ENCODE data around the gene AREL1. TPM values are rescaled to one million over a fixed set of nuclear protein-coding genes. Genes with fewer than 3 reads are reported as not detected.

The AREL1 gene
- total RNA-seq, 1 experiment from 2014 or later = 20.0 TPM

- Histone ChIP-seq H3K27me3 (ENCODE audit: control insufficient read depth, insufficient read depth, low read length) (no peaks in the 10 kb centered on the region), H3K36me3 (replicated peaks; ENCODE audit: control insufficient read depth, insufficient read depth, low read length) (peaks cover 15% of the 10 kb centered on the region), H3K4me3 (ENCODE audit: insufficient read depth, low read depth, low read length) (no peak overlapping the region)
- no peak for DNase-seq
Measured at GRCh38 chr14:74658535-74659131, 54.2 kb downstream of the AREL1 start.

GRCh38 chr14:74656964-74657363 lies 55.9 kb downstream of the AREL1 start:
- Histone ChIP-seq H3K4me3 (ENCODE audit: insufficient read depth, low read depth, low read length) (no peak overlapping the region), H3K27me3 (ENCODE audit: control insufficient read depth, insufficient read depth, low read length) (no peaks in the 10 kb centered on the region), H3K36me3 (replicated peaks; ENCODE audit: control insufficient read depth, insufficient read depth, low read length) (peaks cover 7% of the 10 kb centered on the region)
- no peak for DNase-seq

GRCh38 chr14:74655599-74656395 lies 57.1 kb downstream of the AREL1 start:
- Histone ChIP-seq H3K4me3 (ENCODE audit: insufficient read depth, low read depth, low read length) (no peak overlapping the region), H3K36me3 (replicated peaks; ENCODE audit: control insufficient read depth, insufficient read depth, low read length) (peaks cover 2% of the 10 kb centered on the region), H3K27me3 (ENCODE audit: control insufficient read depth, insufficient read depth, low read length) (no peaks in the 10 kb centered on the region)
- no peak for DNase-seq

- no peak for DNase-seq
Measured at GRCh38 chr14:74654931-74655330, 57.9 kb downstream of the AREL1 start.

GRCh38 chr14:74653386-74654138 lies 59.3 kb downstream of the AREL1 start:
- H3K36me3 ChIP-seq (replicated peaks; ENCODE audit: control insufficient read depth, insufficient read depth, low read length) = peaks cover 2% of the 10 kb centered on the region
- no peak for DNase-seq
- no peak overlapping the region for H3K4me3 ChIP-seq (ENCODE audit: insufficient read depth, low read depth, low read length)
- no peaks in the 10 kb centered on the region for H3K27me3 ChIP-seq (ENCODE audit: control insufficient read depth, insufficient read depth, low read length)

More at GRCh38 chr14:74654931-74655330, 57.9 kb downstream of the AREL1 start:
- Histone ChIP-seq H3K27me3 (ENCODE audit: control insufficient read depth, insufficient read depth, low read length) (no peaks in the 10 kb centered on the region), H3K36me3 (replicated peaks; ENCODE audit: control insufficient read depth, insufficient read depth, low read length) (peaks cover 2% of the 10 kb centered on the region), H3K4me3 (ENCODE audit: insufficient read depth, low read depth, low read length) (no peak overlapping the region)

- Histone ChIP-seq H3K27me3 (ENCODE audit: control insufficient read depth, insufficient read depth, low read length) (no peaks in the 10 kb centered on the region), H3K4me3 (ENCODE audit: insufficient read depth, low read depth, low read length) (no peak overlapping the region), H3K36me3 (replicated peaks; ENCODE audit: control insufficient read depth, insufficient read depth, low read length) (no peaks in the 10 kb centered on the region; the same call in 1 of the 2 replicates)
- no peak for DNase-seq
Measured at GRCh38 chr14:74652541-74652940, 60.3 kb downstream of the AREL1 start.

GRCh38 chr14:74650927-74651686 lies 61.8 kb downstream of the AREL1 start:
- DNase-seq = no peak
- Histone ChIP-seq H3K4me3 (ENCODE audit: insufficient read depth, low read depth, low read length) (no peak overlapping the region), H3K36me3 (replicated peaks; ENCODE audit: control insufficient read depth, insufficient read depth, low read length) (no peaks in the 10 kb centered on the region; the same call in 1 of the 2 replicates), H3K27me3 (ENCODE audit: control insufficient read depth, insufficient read depth, low read length) (no peaks in the 10 kb centered on the region)

GRCh38 chr14:74649673-74650072 lies 63.2 kb downstream of the AREL1 start:
- DNase-seq = no peak
- Histone ChIP-seq H3K36me3 (replicated peaks; ENCODE audit: control insufficient read depth, insufficient read depth, low read length) (no peaks in the 10 kb centered on the region; the same call in 1 of the 2 replicates), H3K4me3 (ENCODE audit: insufficient read depth, low read depth, low read length) (no peak overlapping the region), H3K27me3 (ENCODE audit: control insufficient read depth, insufficient read depth, low read length) (no peaks in the 10 kb centered on the region)

GRCh38 chr14:74649167-74649566 lies 63.7 kb downstream of the AREL1 start:
- Histone ChIP-seq H3K27me3 (ENCODE audit: control insufficient read depth, insufficient read depth, low read length) (no peaks in the 10 kb centered on the region), H3K36me3 (replicated peaks; ENCODE audit: control insufficient read depth, insufficient read depth, low read length) (no peaks in the 10 kb centered on the region; the same call in 1 of the 2 replicates), H3K4me3 (ENCODE audit: insufficient read depth, low read depth, low read length) (no peak overlapping the region)
- DNase-seq = peak; percentile 43

GRCh38 chr14:74648601-74649000 lies 64.3 kb downstream of the AREL1 start:
- DNase-seq = peak; percentile 55
- H3K4me3 ChIP-seq (ENCODE audit: insufficient read depth, low read depth, low read length) = no peak overlapping the region
- H3K27me3 ChIP-seq (ENCODE audit: control insufficient read depth, insufficient read depth, low read length) = no peaks in the 10 kb centered on the region

GRCh38 chr14:74647678-74648461 lies 65.0 kb downstream of the AREL1 start:
- Histone ChIP-seq H3K27me3 (ENCODE audit: control insufficient read depth, insufficient read depth, low read length) (no peaks in the 10 kb centered on the region), H3K36me3 (replicated peaks; ENCODE audit: control insufficient read depth, insufficient read depth, low read length) (no peaks in the 10 kb centered on the region), H3K4me3 (ENCODE audit: insufficient read depth, low read depth, low read length) (no peak overlapping the region)
- peak; percentile 43 for DNase-seq

More at GRCh38 chr14:74648601-74649000, 64.3 kb downstream of the AREL1 start:
- no peaks in the 10 kb centered on the region for H3K36me3 ChIP-seq (replicated peaks; ENCODE audit: control insufficient read depth, insufficient read depth, low read length)

GRCh38 chr14:74647061-74647677 lies 65.7 kb downstream of the AREL1 start:
- H3K4me3 ChIP-seq (ENCODE audit: insufficient read depth, low read depth, low read length) = no peak overlapping the region
- no peaks in the 10 kb centered on the region for H3K36me3 ChIP-seq (replicated peaks; ENCODE audit: control insufficient read depth, insufficient read depth, low read length)
- no peak for DNase-seq
- no peaks in the 10 kb centered on the region for H3K27me3 ChIP-seq (ENCODE audit: control insufficient read depth, insufficient read depth, low read length)

GRCh38 chr14:74645756-74646470 lies 67.0 kb downstream of the AREL1 start:
- Histone ChIP-seq H3K4me3 (ENCODE audit: insufficient read depth, low read depth, low read length) (no peak overlapping the region), H3K27me3 (ENCODE audit: control insufficient read depth, insufficient read depth, low read length) (no peaks in the 10 kb centered on the region), H3K36me3 (replicated peaks; ENCODE audit: control insufficient read depth, insufficient read depth, low read length) (no peaks in the 10 kb centered on the region)
- DNase-seq = no peak

Measured in H7 (cell line).